ENCODE results near the gene USP36.
A peak's percentile ranks its signal among the peaks of the same experiment; 100 is the strongest.

USP36 gene

GRCh38 chr17:78815696-78816095 is 24.9 kb downstream of the USP36 start:
- DNase-seq (ENCODE audit: low spot score): no peak

- no peak for DNase-seq (ENCODE audit: low spot score)
These were observed 27.8 kb downstream of the USP36 start for GRCh38 chr17:78812855-78813254.

GRCh38 chr17:78808163-78808562 is 32.5 kb downstream of the USP36 start:
- no peak for DNase-seq (ENCODE audit: low spot score)

DNA sequence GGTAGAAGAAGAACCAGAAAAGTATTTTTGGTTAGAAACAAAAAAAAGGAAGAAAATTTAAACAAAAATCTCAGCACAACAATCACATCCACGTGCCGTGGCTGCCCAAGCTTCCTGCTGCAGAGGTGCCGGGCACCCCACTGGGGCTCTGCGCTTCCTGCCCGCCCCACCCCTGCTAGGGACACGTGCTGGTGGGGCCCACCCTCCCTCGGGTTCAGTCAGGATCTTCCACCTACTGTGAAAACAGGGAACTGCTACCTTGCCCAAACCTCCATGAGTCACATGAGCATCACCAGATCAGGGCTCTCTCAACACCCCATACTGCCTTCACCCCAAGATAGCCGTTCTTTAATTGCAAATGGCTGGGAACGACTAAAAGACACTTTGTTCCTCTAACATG is 34.2 kb downstream of the USP36 start:
- no peak for DNase-seq (ENCODE audit: low spot score)

DNA sequence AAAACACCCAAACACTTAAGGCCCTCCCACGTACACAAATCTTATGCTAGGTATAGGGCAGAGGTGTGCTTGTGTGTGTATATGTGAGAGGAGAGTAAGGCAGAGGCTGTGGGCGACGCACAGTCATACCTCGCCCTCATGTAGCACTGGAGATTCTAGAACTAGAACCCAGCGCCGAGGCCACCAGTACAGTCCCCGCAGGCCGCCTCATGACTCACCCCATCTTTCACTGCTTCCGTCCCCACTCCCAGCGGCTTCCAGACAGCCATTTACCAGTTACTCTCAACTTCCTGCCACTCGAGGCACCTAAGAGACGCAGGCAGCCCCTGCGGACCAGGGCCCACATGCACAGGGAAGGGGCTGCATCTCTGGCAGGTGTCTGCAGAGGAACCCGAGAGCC is 35.3 kb downstream of the USP36 start:
- DNase-seq (ENCODE audit: low spot score): no peak

DNA sequence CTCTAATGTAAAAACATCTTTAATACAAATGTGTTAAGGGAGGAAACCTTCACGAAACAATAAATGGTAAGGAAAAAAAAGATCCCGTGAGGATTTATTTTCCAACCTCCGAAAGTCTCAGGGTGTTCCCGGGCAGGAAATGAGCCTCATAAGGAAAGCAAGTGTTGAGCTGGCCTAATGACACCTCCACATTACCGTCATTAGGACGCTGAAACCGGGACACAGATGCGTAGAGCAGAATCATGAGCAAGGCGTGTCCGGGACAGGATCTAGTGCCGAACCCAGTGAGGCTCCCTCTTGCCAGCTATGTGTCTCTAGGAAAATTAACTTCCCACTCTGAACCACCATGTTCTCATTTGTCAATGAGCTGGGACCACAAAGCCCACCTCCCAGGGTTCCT is 35.8 kb downstream of the USP36 start:
- DNase-seq (ENCODE audit: low spot score): no peak

- no peak for DNase-seq (ENCODE audit: low spot score)
These were observed 37.3 kb downstream of the USP36 start for GRCh38 chr17:78803186-78803845.

DNA sequence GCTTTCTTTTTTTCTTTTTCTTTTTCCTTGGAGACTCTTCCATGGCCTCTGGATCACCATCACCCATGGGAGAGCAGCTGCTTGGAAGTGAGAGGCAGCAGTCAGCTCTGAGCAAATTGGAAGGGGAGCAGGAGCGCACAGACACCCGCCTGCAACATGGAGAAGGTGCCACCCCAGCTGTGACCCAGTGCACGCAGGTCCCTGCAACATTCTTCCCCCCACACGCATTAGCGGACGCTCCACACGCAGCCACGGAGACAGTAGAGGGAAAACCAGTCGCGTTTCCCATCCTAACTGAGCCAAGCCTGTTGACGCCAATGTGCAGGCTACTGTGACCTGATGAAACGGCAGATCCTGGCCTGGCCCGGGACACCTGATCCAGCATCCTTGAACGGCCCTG is 38.2 kb downstream of the USP36 start:
- no peak for DNase-seq (ENCODE audit: low spot score)

DNA sequence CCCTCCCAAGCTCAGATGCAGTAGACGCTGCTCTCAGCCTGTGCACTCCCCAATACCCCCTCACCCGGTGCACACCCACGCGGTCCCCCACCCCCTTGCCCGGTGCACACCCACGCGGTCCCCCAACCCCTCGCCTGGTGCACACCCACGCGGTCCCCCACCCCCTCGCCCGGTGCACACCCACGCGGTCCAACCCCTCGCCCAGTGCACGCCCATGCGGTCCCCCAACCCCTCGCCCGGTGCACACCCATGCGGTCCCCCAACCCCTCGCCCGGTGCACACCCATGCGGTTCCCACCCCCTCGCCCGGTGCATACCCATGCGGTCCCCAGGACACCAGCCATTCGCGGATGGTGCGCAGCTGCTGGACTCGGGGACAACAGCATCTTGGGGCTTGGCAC is 38.6 kb downstream of the USP36 start:
- DNase-seq (ENCODE audit: low spot score): no peak

DNA sequence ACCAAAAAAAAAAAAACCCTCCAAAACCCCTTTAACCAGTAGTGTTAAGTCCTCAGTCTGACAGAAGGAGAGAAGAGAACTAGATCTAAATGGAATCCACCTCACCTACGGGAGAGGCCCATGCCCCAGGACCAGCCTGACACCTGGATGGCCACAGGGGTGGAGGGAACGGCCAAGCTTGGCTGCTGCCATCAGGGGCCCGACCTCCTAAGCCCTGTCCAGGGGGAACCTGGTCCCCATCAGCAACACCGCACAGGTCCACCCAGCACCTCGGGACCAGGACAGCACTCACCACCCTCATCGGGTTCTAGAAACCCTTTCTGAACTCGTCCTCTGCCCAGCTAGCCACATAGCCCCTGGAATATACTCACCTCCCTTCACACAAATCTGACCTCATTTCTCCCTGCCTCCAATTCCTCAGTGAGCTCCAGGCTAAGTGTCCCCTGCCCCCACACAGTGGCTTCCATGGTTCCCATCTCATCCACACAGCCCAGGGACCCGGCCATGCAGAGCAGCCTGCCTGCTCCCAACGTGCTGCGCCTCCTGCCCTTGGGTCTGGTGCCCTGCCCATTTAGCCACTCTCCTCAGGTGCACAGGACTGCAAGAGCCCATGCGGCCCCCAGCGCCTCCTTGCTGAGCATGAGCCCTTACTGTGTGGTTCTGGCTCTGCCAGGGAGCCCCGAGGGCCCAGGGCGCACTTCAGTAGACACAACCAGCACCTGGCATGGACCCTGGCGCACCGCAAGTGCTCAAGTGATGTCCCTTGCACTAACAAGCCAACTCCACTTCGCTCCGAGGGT is 40.3 kb downstream of the USP36 start:
- DNase-seq (ENCODE audit: low spot score): no peak

DNA sequence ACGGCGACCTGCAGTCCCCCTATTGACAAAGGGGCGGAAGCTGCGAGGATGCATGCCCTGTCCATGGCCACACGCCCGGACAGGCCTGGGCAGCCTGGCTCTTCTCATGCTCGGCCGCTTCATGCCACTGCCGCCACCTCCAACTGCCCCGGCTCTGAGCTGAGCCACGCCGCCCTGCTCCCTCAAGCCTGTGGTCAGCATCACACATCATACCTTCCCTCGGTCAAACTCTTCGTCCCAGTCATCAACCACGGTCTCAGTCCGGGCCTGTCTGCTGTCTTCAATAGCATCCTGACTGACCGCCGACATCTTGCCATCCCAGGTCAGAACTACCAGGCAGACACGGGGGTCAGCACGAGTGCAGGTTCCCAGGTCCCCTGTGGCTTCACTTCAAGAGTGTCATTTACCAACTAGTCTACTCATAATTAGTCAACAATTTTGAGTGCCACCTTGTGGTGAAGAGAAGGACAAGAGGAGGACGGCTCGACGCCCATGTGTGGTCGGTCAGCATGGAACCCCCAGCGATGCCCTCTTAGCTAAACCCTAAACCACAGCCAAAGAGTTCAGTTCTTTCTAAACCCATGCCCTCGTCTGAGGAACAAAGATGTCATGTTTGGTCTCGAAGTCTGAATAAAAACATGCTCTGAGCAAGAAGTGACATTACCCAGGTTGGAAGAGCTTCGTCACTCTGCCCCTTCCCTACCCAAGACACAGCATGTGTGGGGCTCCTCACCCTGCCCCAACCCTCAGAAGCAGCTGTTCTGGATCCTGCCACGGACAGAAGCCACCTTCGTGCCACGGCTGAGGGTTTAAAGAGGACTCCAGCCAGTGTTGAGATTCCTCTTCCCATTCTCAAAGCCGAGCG is 41.7 kb downstream of the USP36 start:
- peak; percentile 80 for DNase-seq (ENCODE audit: low spot score)

DNA sequence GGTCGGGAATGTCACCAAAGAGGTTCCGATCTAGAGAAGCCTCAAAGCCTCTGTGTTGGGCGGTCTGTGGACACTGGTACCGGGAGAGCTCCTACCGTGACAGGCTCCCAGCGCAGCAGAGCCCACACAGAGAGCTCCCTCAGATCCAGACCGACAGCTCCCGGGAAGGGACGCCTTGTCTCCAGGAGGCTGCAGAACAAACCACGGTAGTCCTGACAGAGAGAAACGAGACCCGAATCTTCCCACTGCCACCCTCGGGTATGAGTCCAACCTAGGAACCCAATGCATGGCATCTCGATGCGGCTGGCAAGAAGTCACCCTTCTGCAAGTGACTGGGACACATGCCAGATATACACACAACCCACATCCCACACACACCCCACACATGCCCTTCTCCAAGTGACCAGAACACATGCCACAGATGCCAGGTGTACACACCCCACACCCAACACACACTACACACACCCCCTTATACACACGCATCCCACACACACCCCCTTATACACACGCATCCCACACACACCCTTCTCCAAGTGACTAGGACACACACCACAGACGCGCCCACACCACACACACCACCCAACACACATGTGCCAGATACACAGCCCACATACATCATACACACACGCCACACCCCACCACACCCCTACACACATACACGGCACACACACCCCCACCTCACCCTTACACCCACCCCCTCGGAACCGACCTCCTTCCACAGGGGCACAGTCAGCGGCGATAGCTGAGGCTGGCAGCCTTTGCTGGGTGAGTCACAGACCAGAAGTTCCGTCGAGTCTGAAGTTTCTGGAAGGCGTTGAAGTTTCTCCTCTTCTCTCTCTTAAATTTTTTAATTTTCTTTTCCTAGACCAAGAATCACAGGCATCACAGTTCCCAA is 42.7 kb downstream of the USP36 start:
- DNase-seq (ENCODE audit: low spot score): no peak

DNA sequence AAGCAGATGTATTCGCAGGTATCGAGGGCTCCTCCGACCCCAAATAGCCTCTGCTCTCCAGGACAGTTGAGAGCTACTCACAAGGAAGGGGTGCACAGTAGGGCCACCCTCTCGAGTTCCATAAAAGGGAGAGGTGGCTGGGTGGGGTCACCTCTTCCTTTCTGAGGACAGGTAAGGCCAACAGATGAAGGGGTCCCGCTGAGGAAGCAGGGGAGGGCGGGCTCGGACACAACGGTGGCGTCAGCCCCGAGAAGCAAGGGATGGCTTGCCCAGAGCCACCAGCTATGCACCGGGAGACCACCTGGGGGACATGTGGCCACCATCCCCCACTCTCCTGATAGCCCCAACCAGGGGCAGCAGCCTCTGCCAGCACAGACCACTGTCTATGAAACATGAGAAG is 43.4 kb downstream of the USP36 start:
- no peak for DNase-seq (ENCODE audit: low spot score)

GRCh38 chr17:78796517-78796900 is 44.1 kb downstream of the USP36 start:
- DNase-seq (ENCODE audit: low spot score): no peak

DNA sequence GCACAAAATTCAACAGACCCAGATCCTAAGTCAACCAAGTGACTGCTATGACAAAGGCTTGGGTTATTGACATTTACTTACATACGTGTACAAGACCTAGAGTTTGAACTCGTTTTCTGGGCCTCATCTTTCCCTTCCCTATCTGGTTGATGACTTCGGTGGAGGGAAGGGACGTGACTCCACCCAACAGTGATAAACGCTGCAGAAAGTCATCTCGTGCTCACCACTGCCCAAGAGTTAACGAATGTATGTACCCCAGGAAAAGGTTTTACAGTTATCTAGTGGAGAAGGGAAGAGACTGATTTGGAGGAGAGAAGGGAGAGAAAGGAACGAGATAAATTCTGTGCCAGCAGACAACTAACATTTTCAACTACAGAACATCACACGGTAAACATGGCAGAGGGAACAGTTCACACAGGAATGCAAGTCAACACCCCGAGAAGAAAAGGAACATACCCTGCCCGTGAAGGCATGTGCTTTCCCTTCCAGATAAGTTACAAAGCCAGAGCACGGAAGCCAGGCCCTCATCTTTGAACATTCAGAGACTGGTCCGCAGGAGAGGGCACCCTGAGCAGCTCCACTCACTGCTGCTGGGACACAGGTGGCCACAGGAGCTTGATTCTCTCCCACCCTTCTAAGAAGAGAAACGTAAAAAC is 44.6 kb downstream of the USP36 start:
- no peak for DNase-seq (ENCODE audit: low spot score)

- no peak for DNase-seq (ENCODE audit: low spot score)
These were observed 45.6 kb downstream of the USP36 start for GRCh38 chr17:78794864-78795640.

GRCh38 chr17:78794399-78794798 is 46.2 kb downstream of the USP36 start:
- DNase-seq (ENCODE audit: low spot score): no peak

DNA sequence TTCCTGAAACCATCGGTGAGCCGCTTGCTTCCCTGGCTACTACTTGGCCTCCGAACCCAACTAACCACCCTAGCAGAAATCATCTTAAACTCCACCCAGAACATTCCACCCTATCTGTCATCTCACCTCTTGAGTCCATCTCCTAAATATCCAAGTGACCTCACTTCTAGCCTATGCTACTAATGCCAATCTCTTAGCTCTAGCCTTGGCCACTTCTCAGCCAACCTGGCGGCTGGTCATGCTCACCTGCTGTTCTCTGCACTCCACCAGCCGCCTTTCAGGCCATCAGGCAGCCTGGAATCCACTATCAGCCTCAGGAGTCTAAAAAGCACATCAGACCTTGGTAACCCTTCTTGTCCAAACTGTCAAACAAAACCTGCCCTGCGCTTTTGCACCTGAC is 46.6 kb downstream of the USP36 start:
- no peak for DNase-seq (ENCODE audit: low spot score)

DNA sequence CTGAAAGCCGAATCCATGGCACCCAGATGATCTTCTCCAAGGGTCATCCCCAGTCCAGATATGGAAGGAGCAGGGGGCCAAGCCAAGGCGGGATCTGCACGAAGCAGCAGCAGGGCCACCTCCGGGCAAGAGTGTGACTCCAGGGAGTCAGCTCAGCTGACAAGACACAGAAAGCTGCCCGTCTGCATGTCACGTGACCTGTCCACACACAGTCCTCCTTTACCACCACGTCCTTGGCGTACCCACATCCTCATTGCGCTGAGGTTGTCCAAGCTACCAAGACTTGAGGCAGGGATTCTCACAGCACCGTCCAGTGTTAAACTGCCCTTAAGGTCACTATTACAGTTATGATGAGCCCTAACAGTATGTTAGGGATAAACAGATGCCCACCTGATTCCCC is 47.2 kb downstream of the USP36 start:
- no peak for DNase-seq (ENCODE audit: low spot score)

Measured in pons (tissue), 1 donor.